Colonic mucosa (tissue), 4 donors: ENCODE results near the gene TBC1D16. TPM values are rescaled to one million over a fixed set of nuclear protein-coding genes. Genes with fewer than 3 reads are reported as not detected.

Experiments
- DNase-seq: peaks from one replicate; pipeline ENCODE4 v3.0.0-alpha.2; 2020
- H3K27ac ChIP-seq: fragments of 200-600 bp; one replicate; pipeline ENCODE4 v1.8.0; 2021
- H3K27me3 ChIP-seq: fragments of 200-600 bp; one replicate; pipeline ENCODE4 v1.8.0; 2021
- H3K36me3 ChIP-seq: fragments of 200-600 bp; one replicate; pipeline ENCODE4 v1.8.0; 2021
- H3K4me1 ChIP-seq: fragments of 200-600 bp; one replicate; pipeline ENCODE4 v1.8.0; 2021; ENCODE audit warnings: mild to moderate bottlenecking
- H3K4me3 ChIP-seq: fragments of 200-600 bp; one replicate; pipeline ENCODE4 v1.8.0; 2021
- H3K9ac ChIP-seq, 2 donors: one replicate each; pipeline ENCODE4 v1.7.0; 2013; ENCODE audit warnings: control low read depth in 2 of 2, low read depth in 2 of 2, low read length in 2 of 2
- H3K9me3 ChIP-seq: fragments of 200-600 bp; one replicate; pipeline ENCODE4 v1.8.0; 2021
- CTCF ChIP-seq: fragments of 200-600 bp; IDR thresholded peaks from one replicate; pipeline ENCODE4 v1.8.0; 2022; ENCODE audit warnings: antibody characterized with exemption, mild to moderate bottlenecking
- intact Hi-C: fragments of 100-400 bp; cut with DNase I; formaldehyde crosslinking; loops from one replicate; pipeline ENCODE4 v1.14.1; 2022
- total RNA-seq, 2 donors: library from RNA; stranded (reverse); fragmentation: NEBNext Ultra II Directional in 1 of 2; extraction: Animal tissue kit (Norgen Biotek cat#: 25700) in 1 of 2; gene quantifications; one replicate each; pipeline ENCODE4 v1.2.1, GENCODE V29; 2021
- donor health status: healthy.
- donor health status: DM: no; HTN: no; CAD: no.
- donor health status: DM: no; HTN: no; CAD: no.

Gene TBC1D16
- total RNA-seq, 2 donors from 2014 or later, result 14.4 to 19.8 TPM

- no peak overlapping the region for H3K27ac ChIP-seq
- TF ChIP-seq CTCF, result no peak
- peaks cover 5% of the 10 kb centered on the region for H3K27me3 ChIP-seq
- DNase-seq, result no peak
- intact Hi-C loops, result no loop called here
- no peak overlapping the region for H3K9ac ChIP-seq
- H3K9me3 ChIP-seq, result no peaks in the 10 kb centered on the region
- no peaks in the 10 kb centered on the region for H3K4me1 ChIP-seq
- no peaks in the 10 kb centered on the region for H3K36me3 ChIP-seq
- H3K4me3 ChIP-seq, result no peak overlapping the region
Measured at GRCh38 chr17:79888811-79889634, 146.6 kb downstream of the TBC1D16 start.

- no peak overlapping the region for H3K27ac ChIP-seq
- no peak overlapping the region for H3K9ac ChIP-seq
- H3K9me3 ChIP-seq, result no peaks in the 10 kb centered on the region
- no peaks in the 10 kb centered on the region for H3K36me3 ChIP-seq
- DNase-seq, result no peak
- no peak overlapping the region for H3K4me3 ChIP-seq
- H3K27me3 ChIP-seq, result peaks cover 5% of the 10 kb centered on the region
- intact Hi-C loops, result no loop called here
- TF ChIP-seq CTCF, result no peak
- H3K4me1 ChIP-seq, result no peaks in the 10 kb centered on the region
Measured at GRCh38 chr17:79888009-79888540, 147.6 kb downstream of the TBC1D16 start.

- Histone ChIP-seq H3K9me3 (no peaks in the 10 kb centered on the region), H3K4me3 (no peak overlapping the region), H3K4me1 (no peaks in the 10 kb centered on the region), H3K27ac (no peak overlapping the region), H3K27me3 (peaks cover 5% of the 10 kb centered on the region), H3K9ac (no peak overlapping the region), H3K36me3 (no peaks in the 10 kb centered on the region)
- DNase-seq, result no peak
- TF ChIP-seq CTCF, result no peak
- intact Hi-C loops, result no loop called here
Measured at GRCh38 chr17:79887451-79887991, 148.2 kb downstream of the TBC1D16 start.

GRCh38 chr17:79883202-79883601, 152.5 kb downstream of the TBC1D16 start:
- Histone ChIP-seq H3K9me3 (no peaks in the 10 kb centered on the region), H3K27me3 (no peaks in the 10 kb centered on the region), H3K4me1 (no peaks in the 10 kb centered on the region), H3K36me3 (no peaks in the 10 kb centered on the region), H3K4me3 (no peak overlapping the region), H3K9ac (no peak overlapping the region), H3K27ac (no peak overlapping the region)
- intact Hi-C loops, result no loop called here
- no peak for TF ChIP-seq CTCF
- DNase-seq, result no peak

Other genes with a start within 250 kb of the TBC1D16 start
- 1 to 10 TPM; 5.0 to 8.1 TPM for gene CBX8, start 238.8 kb downstream of the TBC1D16 start, total RNA-seq
- 10 to 100 TPM; 10.6 to 18.1 TPM for gene CBX4, start 196.4 kb downstream of the TBC1D16 start, total RNA-seq
- gene CCDC40, start 770 bp upstream of the TBC1D16 start, total RNA-seq, result 1 to 10 TPM; 1.2 to 3.6 TPM
- 10 to 100 TPM; 34.0 to 59.4 TPM for gene GAA, start 65.7 kb upstream of the TBC1D16 start, total RNA-seq
- 100 to 1,000 TPM in 1 of 2 donors, 10 to 100 TPM in 1; 99.8 to 114 TPM for gene EIF4A3, start 111.3 kb upstream of the TBC1D16 start, total RNA-seq
- under 1 TPM; 0.29 to 0.54 TPM for gene CARD14, start 134.2 kb upstream of the TBC1D16 start, total RNA-seq
- 10 to 100 TPM; 40.3 to 43.1 TPM for gene SGSH, start 184.5 kb upstream of the TBC1D16 start, total RNA-seq
- gene SLC26A11, start 184.6 kb upstream of the TBC1D16 start, total RNA-seq, result 1 to 10 TPM; 8.0 to 9.3 TPM
- 100 to 1,000 TPM in 1 of 2 donors, 10 to 100 TPM in 1; 80.8 to 101 TPM for gene RNF213, start 225.0 kb upstream of the TBC1D16 start, total RNA-seq